ENCODE data around the gene CTIF.

The CTIF gene

GRCh38 chr18:48771641-48772375 lies 233.0 kb downstream of the CTIF start:
- no peak for DNase-seq (ENCODE audit: extremely low read depth, low read depth)
- no peak overlapping the region for H3K4me3 ChIP-seq (replicated peaks; ENCODE audit: low read depth, low read length)
- TF ChIP-seq CTCF (IDR thresholded peaks at IDR 0.05; ENCODE audit: low read depth, low read length, missing control alignments): no peak

GRCh38 chr18:48772457-48772856 lies 233.6 kb downstream of the CTIF start:
- DNase-seq (ENCODE audit: extremely low read depth, low read depth): no peak
- TF ChIP-seq CTCF (IDR thresholded peaks at IDR 0.05; ENCODE audit: low read depth, low read length, missing control alignments): no peak
- H3K4me3 ChIP-seq (replicated peaks; ENCODE audit: low read depth, low read length): no peak overlapping the region

GRCh38 chr18:48773821-48774220 lies 235.0 kb downstream of the CTIF start:
- TF ChIP-seq CTCF (IDR thresholded peaks at IDR 0.05; ENCODE audit: low read depth, low read length, missing control alignments): no peak
- no peak overlapping the region for H3K4me3 ChIP-seq (replicated peaks; ENCODE audit: low read depth, low read length)
- no peak for DNase-seq (ENCODE audit: extremely low read depth, low read depth)

- no peak overlapping the region for H3K4me3 ChIP-seq (replicated peaks; ENCODE audit: low read depth, low read length)
- no peak for DNase-seq (ENCODE audit: extremely low read depth, low read depth)
- TF ChIP-seq CTCF (IDR thresholded peaks at IDR 0.05; ENCODE audit: low read depth, low read length, missing control alignments): no peak
Measured at GRCh38 chr18:48774941-48775340, 236.1 kb downstream of the CTIF start.

GRCh38 chr18:48775372-48776155 lies 236.7 kb downstream of the CTIF start:
- H3K4me3 ChIP-seq (replicated peaks; ENCODE audit: low read depth, low read length): no peak overlapping the region
- DNase-seq (ENCODE audit: extremely low read depth, low read depth): no peak
- no peak for TF ChIP-seq CTCF (IDR thresholded peaks at IDR 0.05; ENCODE audit: low read depth, low read length, missing control alignments)

- TF ChIP-seq CTCF (IDR thresholded peaks at IDR 0.05; ENCODE audit: low read depth, low read length, missing control alignments): no peak
- no peak for DNase-seq (ENCODE audit: extremely low read depth, low read depth)
- H3K4me3 ChIP-seq (replicated peaks; ENCODE audit: low read depth, low read length): no peak overlapping the region
Measured at GRCh38 chr18:48776156-48776555, 237.3 kb downstream of the CTIF start.

All from HFF-Myc (cell line).